Measurements from ENCODE around the gene CEMIP2. TPM values are rescaled to one million over a fixed set of nuclear protein-coding genes. Genes with fewer than 3 reads are reported as not detected.

CEMIP2 gene
- total and polyA plus RNA-seq, 12 donors, result 4.7 to 34.9 (median 9.6) TPM

- DNase-seq (no peak), ATAC-seq (no peak)
- WGBS, 2 donors, result 89% methylated on average over 4 of the region's 4 CpGs
- H3K27me3 ChIP-seq, result peaks cover 0 to 5% (median 0%) of the 10 kb centered on the region in 7 donors
- intact Hi-C loops (cut with DNase I), result loop anchor here in 1 of 10 donors (10.0 kb wide), 1 partner anchor 488 kb away; no protein-coding TSS in a partner anchor
- H3K36me3 ChIP-seq, result no peaks in the 10 kb centered on the region
- no peaks in the 10 kb centered on the region for H3K9me3 ChIP-seq
- H3K27ac ChIP-seq, result no peak overlapping the region
- H3K4me3 ChIP-seq, result no peak overlapping the region
- peaks cover under 1 to 14% (median 9%) of the 10 kb centered on the region in 9 donors for H3K4me1 ChIP-seq
- TF ChIP-seq CTCF (IDR thresholded peaks at IDR 0.05), result no peak
Measured at GRCh38 chr9:71772726-71773125, 4.4 kb upstream of the CEMIP2 start.

- WGBS, 2 donors, result 72 to 77% methylated on average over 3 of the region's 3 CpGs
- H3K4me1 ChIP-seq, result peaks cover 4 to 37% (median 20%) of the 10 kb centered on the region in 9 donors
- peaks cover 0 to 5% (median 0%) of the 10 kb centered on the region in 7 donors for H3K27me3 ChIP-seq
- H3K9me3 ChIP-seq, result no peaks in the 10 kb centered on the region
- TF ChIP-seq CTCF (IDR thresholded peaks at IDR 0.05), result no peak
- peak overlapping the region in 4 of 10 donors; percentile 94 to 99 (median 98) for H3K27ac ChIP-seq
- ATAC-seq, result no peak
- peak overlapping the region in 2 of 10 donors; percentile 89 to 96 for H3K4me3 ChIP-seq
- no peak for DNase-seq
- intact Hi-C loops (cut with DNase I), result loop anchor here in 1 of 10 donors (10.0 kb wide), 1 partner anchor 485 kb away; no protein-coding TSS in a partner anchor
- no peaks in the 10 kb centered on the region for H3K36me3 ChIP-seq
Measured at GRCh38 chr9:71770170-71770569, 1.9 kb upstream of the CEMIP2 start.

- H3K27ac ChIP-seq, result peak overlapping the region in 9 of 10 donors; percentile 94 to 99 (median 98)
- peaks cover 0 to 5% (median 0%) of the 10 kb centered on the region in 7 donors for H3K27me3 ChIP-seq
- no peaks in the 10 kb centered on the region for H3K9me3 ChIP-seq
- peak overlapping the region; percentile 50 to 96 (median 88) for H3K4me3 ChIP-seq
- WGBS, 2 donors, result 2 to 3% methylated on average over 46 of the region's 46 CpGs
- H3K4me1 ChIP-seq, result peaks cover 4 to 44% (median 25%) of the 10 kb centered on the region in 9 donors
- H3K36me3 ChIP-seq, result no peaks in the 10 kb centered on the region
- peak; percentile 67 to 87 (median 76) for ATAC-seq
- intact Hi-C loops (cut with DNase I), result loop anchor here (2.0 to 10.0 kb wide), 11 partner anchors 45 to 593 kb away; no protein-coding TSS in a partner anchor
- DNase-seq, result peak; percentile 78 to 86
- TF ChIP-seq CTCF (IDR thresholded peaks at IDR 0.05), result peak in 6 of 9 donors; percentile 6 to 42 (median 20)
Measured at GRCh38 chr9:71769175-71770161, 1.2 kb upstream of the CEMIP2 start.

GRCh38 chr9:71767776-71768321 lies 464 bp downstream of the CEMIP2 start:
- peaks cover 4 to 60% (median 31%) of the 10 kb centered on the region in 9 donors for H3K4me1 ChIP-seq
- H3K27ac ChIP-seq, result peak overlapping the region; percentile 92 to 99 (median 98)
- WGBS, 2 donors, result 0 to 1% methylated on average over 33 of the region's 33 CpGs
- peaks cover 0 to 5% (median 0%) of the 10 kb centered on the region in 7 donors for H3K27me3 ChIP-seq
- no peaks in the 10 kb centered on the region for H3K9me3 ChIP-seq
- H3K4me3 ChIP-seq, result peak overlapping the region; percentile 47 to 96 (median 88)
- intact Hi-C loops (cut with DNase I), result loop anchor here (1.0 to 10.0 kb wide), 11 partner anchors 46 to 594 kb away; no protein-coding TSS in a partner anchor
- no peak for TF ChIP-seq CTCF (IDR thresholded peaks at IDR 0.05)
- DNase-seq (peak; percentile 14 to 15), ATAC-seq (peak in 3 of 8 donors; percentile 2 to 15 (median 4))
- H3K36me3 ChIP-seq, result no peaks in the 10 kb centered on the region
